ACC112 (cell line): Measurements from ENCODE around the gene INAFM1.
"Not testable (repeated sequence)": the region's sequence is repeated elsewhere in the genome, so short reads cannot be mapped to it uniquely, and the experiment has no call there.

Source experiments
- H2AFZ ChIP-seq: fragments of 200-600 bp; sonication (generic); one replicate; pipeline ENCODE4 v1.6.0; 2017; ENCODE audit warnings: antibody characterized with exemption, low read length; ENCODE audit not compliant: unreplicated experiment
- H3K27ac ChIP-seq: fragments of 200-600 bp; sonication (generic); 2 replicates; pipeline ENCODE4 v1.5.1; 2014; ENCODE audit warnings: low read depth, mild to moderate bottlenecking, antibody characterized with exemption, low read length, moderate library complexity
- H3K27me3 ChIP-seq: fragments of 200-600 bp; sonication (generic); 2 replicates; pipeline ENCODE4 v1.6.1; 2014; ENCODE audit warnings: mild to moderate bottlenecking, antibody characterized with exemption, low read length, moderate library complexity, mixed read lengths; ENCODE audit not compliant: insufficient read depth
- H3K36me3 ChIP-seq: fragments of 200-600 bp; sonication (generic); 2 replicates; pipeline ENCODE4 v1.6.1; 2016; ENCODE audit warnings: mild to moderate bottlenecking, antibody characterized with exemption, low read length, moderate library complexity, mixed read lengths; ENCODE audit not compliant: insufficient read depth
- H3K4me1 ChIP-seq: fragments of 200-600 bp; sonication (generic); one replicate; pipeline ENCODE4 v1.6.1; 2016; ENCODE audit warnings: low read length, mixed read lengths; ENCODE audit not compliant: insufficient read depth, unreplicated experiment, control insufficient read depth
- H3K4me3 ChIP-seq: fragments of 200-600 bp; sonication (generic); 2 replicates; pipeline ENCODE4 v1.5.1; 2014; ENCODE audit warnings: mild to moderate bottlenecking, low read depth, low read length
- H3K79me2 ChIP-seq: fragments of 200-600 bp; sonication (generic); one replicate; pipeline ENCODE4 v1.6.0; 2016; ENCODE audit warnings: low read length; ENCODE audit not compliant: control insufficient read depth, unreplicated experiment, insufficient read depth

Gene INAFM1

DNA sequence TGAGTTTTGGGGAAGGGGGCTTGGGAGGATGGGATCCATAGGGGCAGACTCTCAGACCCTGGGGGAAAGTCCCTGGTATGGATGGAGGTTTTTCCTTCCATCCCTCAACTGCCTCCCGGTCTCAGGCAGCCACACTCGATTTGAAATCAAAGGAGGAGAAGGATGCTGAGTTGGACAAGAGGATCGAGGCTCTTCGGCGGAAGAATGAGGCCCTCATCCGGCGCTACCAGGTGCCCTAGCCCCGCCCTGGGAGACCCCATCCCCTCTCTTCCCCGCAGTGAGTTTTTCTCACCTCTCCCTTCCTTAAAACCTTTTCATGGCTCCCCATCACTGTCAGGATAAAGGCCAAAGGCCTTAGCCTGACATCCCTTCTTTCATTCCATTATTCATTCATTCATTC is 16.3 kb upstream of the INAFM1 start:
- Histone ChIP-seq H3K79me2 (peaks cover 24% of the 10 kb centered on the region), H2AFZ (no peak overlapping the region), H3K4me1 (peaks cover 13% of the 10 kb centered on the region), H3K27me3 (no peaks in the 10 kb centered on the region), H3K4me3 (peak overlapping the region; percentile 80), H3K36me3 (0 out of 2 replicates have a peak, but pooled peaks cover 3% of the 10 kb centered on the region), H3K27ac (peak overlapping the region; percentile 88; the same call in 1 of the 2 replicates)

DNA sequence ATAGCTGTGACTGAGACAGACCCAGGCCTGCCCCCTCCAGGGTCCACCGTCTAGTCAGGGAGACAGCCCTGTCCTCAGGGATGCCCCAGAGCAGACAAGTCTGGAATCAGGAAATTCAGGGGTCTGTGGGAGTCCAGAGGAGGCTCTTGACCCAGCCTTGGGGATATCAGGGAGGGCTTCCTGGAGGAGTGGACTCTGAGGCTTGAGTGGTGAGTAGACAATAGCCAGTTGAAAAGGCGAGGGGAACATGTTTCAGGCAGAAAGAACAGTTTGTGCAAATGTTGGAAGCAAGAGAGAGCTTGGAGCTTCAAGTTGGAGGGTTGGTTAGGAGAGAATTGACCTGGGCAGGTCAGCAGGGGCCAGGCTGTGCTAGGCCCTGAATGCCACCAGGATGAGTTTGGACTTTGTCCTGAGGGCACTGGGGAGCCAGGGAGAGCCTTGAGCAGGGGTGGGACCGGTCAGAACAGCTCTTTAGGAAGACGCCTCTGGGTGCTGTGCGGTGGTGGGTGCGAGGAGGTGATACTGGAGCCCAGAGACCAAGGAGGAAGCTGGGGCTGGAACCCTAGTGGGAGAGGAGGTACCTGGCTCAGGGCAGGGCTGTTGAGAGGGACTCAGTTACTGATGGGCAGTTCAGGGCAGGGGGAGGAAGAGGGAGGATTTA is 15.7 kb upstream of the INAFM1 start:
- no peak overlapping the region for H2AFZ ChIP-seq
- no peaks in the 10 kb centered on the region for H3K27me3 ChIP-seq
- peak overlapping the region; percentile 80 for H3K4me3 ChIP-seq
- peaks cover 13% of the 10 kb centered on the region for H3K4me1 ChIP-seq
- 0 out of 2 replicates have a peak overlapping the region, but pooled peaks have one; percentile 88 for H3K27ac ChIP-seq
- H3K36me3 ChIP-seq: 0 out of 2 replicates have a peak, but pooled peaks cover 3% of the 10 kb centered on the region
- H3K79me2 ChIP-seq: peaks cover 24% of the 10 kb centered on the region

DNA sequence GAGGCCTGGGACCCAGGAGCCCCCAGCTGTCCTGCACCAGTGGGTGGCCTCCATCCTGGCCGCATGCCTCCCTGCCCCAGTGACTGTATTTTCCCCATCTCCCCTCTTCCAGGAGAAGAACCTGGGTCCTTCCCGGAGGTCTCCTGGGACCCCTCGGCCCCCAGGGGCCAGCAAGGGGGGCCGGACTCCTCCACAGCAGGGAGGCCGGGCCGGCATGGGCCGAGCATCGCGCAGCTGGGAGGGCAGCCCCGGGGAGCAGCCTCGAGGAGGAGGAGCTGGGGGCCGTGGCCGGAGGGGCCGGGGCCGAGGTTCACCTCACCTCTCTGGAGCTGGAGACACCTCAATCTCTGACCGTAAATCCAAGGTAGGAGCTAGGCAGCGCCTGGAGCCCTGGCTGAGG is 14.2 kb upstream of the INAFM1 start:
- Histone ChIP-seq H2AFZ (no peak overlapping the region), H3K79me2 (peaks cover 24% of the 10 kb centered on the region), H3K36me3 (0 out of 2 replicates have a peak, but pooled peaks cover 3% of the 10 kb centered on the region), H3K4me3 (no peak overlapping the region), H3K4me1 (peaks cover 13% of the 10 kb centered on the region), H3K27me3 (no peaks in the 10 kb centered on the region), H3K27ac (no peak overlapping the region)

DNA sequence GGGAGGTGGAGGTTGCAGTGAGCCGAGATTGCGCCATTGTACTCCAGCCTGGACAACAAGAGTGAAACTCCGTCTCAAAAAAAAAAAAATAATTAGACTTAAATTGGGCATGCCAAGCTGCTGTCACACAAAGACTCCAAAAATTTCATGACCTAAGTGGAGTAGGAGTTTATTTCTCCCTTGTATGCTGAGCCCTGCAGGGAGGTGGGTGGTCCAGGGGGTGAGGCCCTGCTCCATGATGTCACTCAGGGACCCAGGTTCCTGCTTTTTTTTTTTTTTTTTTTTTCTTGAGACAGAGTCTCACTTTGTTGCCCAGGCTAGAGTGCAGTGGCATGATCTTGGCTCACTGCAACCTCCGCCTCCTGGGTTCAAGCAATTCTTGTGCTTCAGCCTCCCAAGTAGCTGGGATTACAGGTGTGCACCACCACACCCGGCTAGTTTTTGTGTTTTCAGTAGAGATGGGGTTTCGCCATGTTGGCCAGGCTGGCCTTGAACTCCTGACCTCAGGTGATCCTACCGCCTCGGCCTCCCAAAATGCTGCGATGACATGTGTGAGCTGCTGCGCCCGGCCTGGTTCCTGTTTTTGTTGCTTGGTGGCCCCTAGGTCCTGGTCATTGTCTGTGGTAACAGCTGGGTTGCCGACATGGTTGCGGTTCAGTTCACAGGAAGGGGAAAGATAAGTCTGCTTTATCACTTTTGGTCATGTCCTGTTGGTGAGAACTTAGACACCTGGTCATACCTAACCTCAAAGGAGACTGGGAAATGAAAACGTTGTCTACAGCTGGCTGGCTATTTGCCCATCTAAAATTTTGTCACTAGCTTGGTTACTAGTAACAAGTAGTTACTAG is 12.5 kb upstream of the INAFM1 start:
- H3K36me3 ChIP-seq, H3K27me3 ChIP-seq, H3K27ac ChIP-seq: not testable (repeated sequence)

DNA sequence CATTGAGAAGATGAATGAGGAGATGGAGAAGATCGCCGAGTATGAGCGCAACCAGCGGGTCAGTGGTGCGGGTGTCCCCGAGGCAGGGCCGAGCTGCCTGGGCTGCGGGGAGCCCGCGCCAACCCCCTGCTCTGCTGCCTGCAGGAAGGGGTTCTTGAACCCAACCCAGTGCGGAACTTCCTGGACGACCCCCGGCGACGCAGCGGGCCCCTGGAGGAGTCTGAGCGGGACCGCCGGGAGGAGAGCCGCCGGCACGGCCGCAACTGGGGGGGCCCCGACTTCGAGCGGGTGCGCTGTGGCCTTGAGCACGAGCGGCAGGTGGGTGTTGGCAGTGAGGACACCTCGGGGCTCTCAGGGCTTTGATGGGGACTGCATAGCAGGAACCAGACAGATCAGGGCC is 10.1 kb upstream of the INAFM1 start:
- no peak overlapping the region for H3K27ac ChIP-seq
- H3K79me2 ChIP-seq: peaks cover 7% of the 10 kb centered on the region
- no peaks in the 10 kb centered on the region for H3K4me1 ChIP-seq
- H3K4me3 ChIP-seq: no peak overlapping the region
- 0 out of 2 replicates have a peak, but pooled peaks cover 3% of the 10 kb centered on the region for H3K36me3 ChIP-seq
- H3K27me3 ChIP-seq: no peaks in the 10 kb centered on the region
- H2AFZ ChIP-seq: no peak overlapping the region

More for the DNA sequence above, 12.5 kb upstream of the INAFM1 start:
- not testable (repeated sequence) for H2AFZ ChIP-seq, H3K4me3 ChIP-seq
- Histone ChIP-seq H3K4me1 (peaks cover 13% of the 10 kb centered on the region), H3K79me2 (peaks cover 24% of the 10 kb centered on the region)

DNA sequence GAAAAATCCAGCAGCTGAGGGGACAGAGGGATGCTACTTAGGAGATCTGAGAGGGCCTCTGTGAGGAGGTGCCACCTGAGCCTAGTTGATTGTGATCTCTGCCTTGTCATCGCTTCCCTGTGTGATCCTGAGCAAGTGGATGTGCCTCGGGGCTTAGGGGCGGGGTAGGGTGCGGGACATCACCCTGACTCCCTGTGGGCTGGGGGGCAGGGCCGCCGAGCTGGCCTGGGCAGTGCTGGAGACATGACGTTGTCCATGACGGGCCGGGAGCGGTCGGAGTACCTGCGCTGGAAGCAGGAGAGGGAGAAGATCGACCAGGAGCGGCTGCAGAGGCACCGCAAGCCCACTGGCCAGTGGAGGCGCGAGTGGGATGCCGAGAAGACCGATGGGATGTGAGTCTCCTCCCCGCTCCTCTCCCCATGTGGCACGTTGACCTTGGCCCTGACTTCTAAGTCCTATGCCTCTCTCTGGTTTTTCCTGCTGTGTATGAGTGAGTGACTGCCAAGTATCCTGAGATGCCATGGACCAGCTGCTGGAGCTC is 8.2 kb upstream of the INAFM1 start:
- H3K36me3 ChIP-seq: no peaks in the 10 kb centered on the region
- no peak overlapping the region for H3K4me3 ChIP-seq
- H3K79me2 ChIP-seq: no peaks in the 10 kb centered on the region
- no peaks in the 10 kb centered on the region for H3K4me1 ChIP-seq
- H3K27ac ChIP-seq: no peak overlapping the region
- H2AFZ ChIP-seq: no peak overlapping the region
- no peaks in the 10 kb centered on the region for H3K27me3 ChIP-seq

DNA sequence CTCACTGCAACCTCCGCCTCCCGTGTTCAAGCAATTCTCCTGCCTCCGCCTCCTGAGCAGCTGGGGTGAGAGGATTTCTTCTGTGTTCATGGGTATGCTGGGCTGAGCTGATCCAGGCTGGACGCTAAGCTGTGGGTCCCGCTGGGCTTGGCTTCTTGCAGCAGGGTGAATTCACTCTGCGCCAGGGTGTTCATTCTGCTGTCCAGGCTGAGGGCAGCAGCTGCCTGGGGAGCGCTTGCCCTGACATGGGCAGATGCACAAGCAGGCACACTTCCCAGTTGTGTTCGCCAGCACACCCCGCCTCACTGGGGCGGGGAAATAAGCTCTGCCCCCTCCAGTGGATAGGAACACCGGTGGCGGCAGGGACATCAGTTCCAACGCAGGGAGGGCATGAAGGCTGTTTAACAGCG is 7.3 kb upstream of the INAFM1 start:
- H3K4me1 ChIP-seq: no peaks in the 10 kb centered on the region
- no peaks in the 10 kb centered on the region for H3K27me3 ChIP-seq
- H3K4me3 ChIP-seq: no peak overlapping the region
- H3K79me2 ChIP-seq: no peaks in the 10 kb centered on the region
- H2AFZ ChIP-seq: no peak overlapping the region
- H3K27ac ChIP-seq: no peak overlapping the region
- no peaks in the 10 kb centered on the region for H3K36me3 ChIP-seq

DNA sequence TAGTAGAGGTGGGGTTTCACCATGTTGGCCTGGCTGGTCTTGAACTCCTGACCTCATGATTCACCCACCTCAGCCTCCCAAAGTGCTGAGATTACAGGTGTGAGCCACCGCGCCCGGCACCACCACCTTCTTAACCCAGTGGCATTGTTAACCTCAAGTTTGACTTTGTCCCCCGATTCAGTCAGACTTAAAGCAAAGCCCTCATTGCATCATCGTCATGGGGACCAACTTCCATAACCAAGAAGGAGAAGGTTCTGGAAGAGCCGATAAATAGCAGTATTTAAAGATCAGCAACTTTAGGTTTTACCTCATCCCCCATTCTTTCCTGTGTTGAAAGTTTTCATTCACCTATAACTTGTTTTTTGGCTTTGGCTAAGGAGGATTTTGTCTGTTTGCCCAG is 6.7 kb upstream of the INAFM1 start:
- no peak overlapping the region for H3K4me3 ChIP-seq
- H2AFZ ChIP-seq: no peak overlapping the region
- H3K27ac ChIP-seq: no peak overlapping the region
- H3K36me3 ChIP-seq: no peaks in the 10 kb centered on the region
- no peaks in the 10 kb centered on the region for H3K4me1 ChIP-seq
- no peaks in the 10 kb centered on the region for H3K79me2 ChIP-seq
- no peaks in the 10 kb centered on the region for H3K27me3 ChIP-seq

DNA sequence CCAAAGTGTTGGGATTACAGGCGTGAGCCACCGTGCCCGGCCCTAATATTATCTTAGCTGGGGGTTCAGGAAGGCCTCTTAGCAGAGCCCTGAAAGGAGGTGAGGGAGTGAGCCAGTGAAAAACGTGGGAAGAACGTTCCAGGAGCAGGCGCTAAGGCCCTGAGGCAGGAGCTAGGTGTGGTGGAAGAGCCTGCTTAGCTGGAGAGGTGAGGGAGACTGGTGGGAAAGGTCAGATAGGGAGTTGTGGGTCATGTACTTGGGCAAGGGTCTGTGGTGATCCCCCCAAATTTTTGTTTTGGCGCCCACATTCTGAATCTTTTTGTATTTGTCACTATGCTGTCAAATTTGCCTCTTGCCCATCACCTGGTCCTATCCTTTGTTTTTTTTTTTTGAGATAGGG is 5.1 kb upstream of the INAFM1 start:
- Histone ChIP-seq H2AFZ (no peak overlapping the region), H3K27me3 (no peaks in the 10 kb centered on the region), H3K4me1 (no peaks in the 10 kb centered on the region), H3K79me2 (no peaks in the 10 kb centered on the region), H3K4me3 (no peak overlapping the region), H3K36me3 (no peaks in the 10 kb centered on the region), H3K27ac (no peak overlapping the region)

DNA sequence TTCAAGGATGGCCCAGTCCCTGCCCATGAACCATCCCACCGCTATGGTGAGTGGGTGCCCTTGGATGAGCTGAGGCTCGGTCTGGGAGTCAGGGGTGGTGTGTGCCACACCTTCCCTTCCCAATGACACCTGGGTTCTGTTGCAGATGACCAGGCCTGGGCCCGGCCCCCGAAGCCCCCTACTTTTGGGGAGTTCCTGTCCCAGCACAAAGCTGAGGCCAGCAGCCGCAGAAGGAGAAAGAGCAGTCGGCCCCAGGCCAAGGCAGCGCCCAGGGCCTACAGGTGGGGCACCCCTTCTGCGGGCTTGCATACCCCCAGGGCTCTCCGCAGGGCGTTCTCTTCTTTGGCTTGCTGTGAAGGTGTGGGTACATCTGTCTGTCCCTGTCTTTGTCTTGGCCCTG is 4.3 kb upstream of the INAFM1 start:
- peaks cover 4% of the 10 kb centered on the region for H3K4me1 ChIP-seq
- H3K79me2 ChIP-seq: no peaks in the 10 kb centered on the region
- no peak overlapping the region for H3K4me3 ChIP-seq
- no peak overlapping the region for H2AFZ ChIP-seq
- no peaks in the 10 kb centered on the region for H3K27me3 ChIP-seq
- H3K36me3 ChIP-seq: no peaks in the 10 kb centered on the region
- no peak overlapping the region for H3K27ac ChIP-seq
